GM21528 (cell line): ENCODE measurements around the gene ITPRIPL1.
"Not testable (repeated sequence)": the region's sequence is repeated elsewhere in the genome, so short reads cannot be mapped to it uniquely, and the experiment has no call there.

ENCODE experiments used
- ATAC-seq: cut with Tn5 transposase; IDR thresholded peaks from one replicate; pipeline ENCODE4 v1.9.1; 2021; ENCODE audit warnings: mild to moderate bottlenecking, moderate library complexity; ENCODE audit not compliant: unreplicated experiment, low FRiP score

Gene ITPRIPL1, protein sequence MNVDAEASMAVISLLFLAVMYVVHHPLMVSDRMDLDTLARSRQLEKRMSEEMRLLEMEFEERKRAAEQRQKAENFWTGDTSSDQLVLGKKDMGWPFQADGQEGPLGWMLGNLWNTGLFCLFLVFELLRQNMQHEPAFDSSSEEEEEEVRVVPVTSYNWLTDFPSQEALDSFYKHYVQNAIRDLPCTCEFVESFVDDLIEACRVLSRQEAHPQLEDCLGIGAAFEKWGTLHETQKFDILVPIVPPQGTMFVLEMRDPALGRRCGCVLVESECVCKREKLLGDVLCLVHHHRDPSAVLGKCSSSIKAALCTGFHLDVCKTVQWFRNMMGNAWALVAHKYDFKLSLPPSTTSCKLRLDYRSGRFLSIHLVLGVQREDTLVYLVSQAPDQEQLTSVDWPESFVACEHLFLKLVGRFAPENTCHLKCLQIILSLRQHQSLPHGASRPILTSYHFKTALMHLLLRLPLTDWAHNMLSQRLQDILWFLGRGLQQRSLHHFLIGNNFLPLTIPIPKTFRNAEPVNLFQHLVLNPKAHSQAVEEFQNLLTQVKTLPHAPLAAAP

DNA sequence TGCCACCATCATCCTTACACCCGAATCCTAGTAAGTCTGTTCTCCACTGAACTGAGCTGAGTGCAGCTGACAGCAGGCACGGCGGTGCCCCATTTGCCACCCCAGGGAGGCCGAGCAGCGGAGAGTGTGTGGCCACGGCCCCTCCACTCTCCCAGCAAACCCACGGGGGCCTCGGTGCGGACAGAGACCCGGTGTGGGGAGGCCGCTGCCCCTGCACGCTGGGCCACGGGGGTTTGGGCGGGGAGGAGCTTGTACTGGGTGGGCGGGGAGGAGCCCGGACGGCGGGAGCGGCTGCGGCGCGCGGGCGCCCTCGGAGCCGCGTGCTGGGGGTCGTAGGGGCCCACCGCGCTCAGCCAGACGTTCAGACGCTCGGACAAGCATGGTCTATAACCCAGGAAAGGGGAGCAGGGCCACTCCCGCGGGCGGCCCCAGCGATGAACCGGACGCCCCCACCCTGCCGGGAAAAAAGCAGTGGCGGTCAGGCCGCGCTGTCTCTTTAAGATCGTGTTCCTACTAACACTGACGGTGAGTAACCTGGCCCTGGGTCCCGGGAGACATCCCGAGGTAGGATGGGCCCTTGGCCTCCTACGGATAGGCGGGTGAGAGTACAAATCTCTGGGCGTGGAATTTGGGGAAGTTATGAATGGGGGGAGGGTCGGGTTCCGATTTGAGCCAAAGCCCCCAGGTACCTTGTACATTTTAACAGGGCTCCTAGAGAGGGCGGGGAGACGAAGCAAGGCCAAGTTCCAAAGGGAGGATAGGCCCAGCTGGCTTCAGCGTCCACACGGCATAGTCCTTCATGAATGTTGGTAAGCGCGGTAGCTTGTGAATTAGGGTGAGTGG lies at the start of gene ITPRIPL1:
ITPRIPL1 (plus strand) TSS at position 277 of the 843 bp plus-strand sequence; CDS start at position 800, 523 bp downstream.
- ATAC-seq = no peak

DNA sequence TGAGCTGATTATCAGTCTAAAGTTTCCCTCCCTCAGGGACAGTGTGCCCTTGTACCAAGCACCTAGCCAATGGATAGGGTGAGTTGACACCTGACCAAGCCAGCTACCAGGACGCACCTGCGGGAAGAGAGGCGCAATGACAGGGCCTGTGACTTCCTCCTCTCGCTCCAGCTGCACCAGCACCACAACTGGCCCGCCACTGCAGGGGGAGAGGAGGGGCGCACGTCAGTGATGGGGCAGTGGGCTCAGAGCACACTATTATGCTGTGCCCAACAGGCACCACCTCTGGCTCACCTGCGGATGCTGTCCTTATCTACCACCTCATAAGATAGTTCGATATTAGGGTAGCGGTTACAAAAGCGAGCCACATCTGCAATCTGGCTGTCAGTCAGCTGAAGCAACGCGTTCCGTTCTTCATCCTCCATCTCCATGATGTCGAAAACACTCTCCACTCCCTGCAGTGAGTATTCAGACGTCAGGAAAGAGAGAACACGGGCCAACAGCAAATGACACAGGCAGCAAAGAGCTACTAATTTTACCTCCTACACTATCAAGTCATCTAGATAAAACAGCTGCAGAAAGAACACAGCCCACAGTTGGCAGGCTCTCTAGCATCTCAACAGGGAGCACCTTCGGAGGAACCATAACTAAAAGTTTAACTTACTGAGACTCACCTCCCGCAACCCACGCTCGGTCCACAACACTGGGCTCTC lies 48.2 kb upstream of the ITPRIPL1 start:
- ATAC-seq = no peak

DNA sequence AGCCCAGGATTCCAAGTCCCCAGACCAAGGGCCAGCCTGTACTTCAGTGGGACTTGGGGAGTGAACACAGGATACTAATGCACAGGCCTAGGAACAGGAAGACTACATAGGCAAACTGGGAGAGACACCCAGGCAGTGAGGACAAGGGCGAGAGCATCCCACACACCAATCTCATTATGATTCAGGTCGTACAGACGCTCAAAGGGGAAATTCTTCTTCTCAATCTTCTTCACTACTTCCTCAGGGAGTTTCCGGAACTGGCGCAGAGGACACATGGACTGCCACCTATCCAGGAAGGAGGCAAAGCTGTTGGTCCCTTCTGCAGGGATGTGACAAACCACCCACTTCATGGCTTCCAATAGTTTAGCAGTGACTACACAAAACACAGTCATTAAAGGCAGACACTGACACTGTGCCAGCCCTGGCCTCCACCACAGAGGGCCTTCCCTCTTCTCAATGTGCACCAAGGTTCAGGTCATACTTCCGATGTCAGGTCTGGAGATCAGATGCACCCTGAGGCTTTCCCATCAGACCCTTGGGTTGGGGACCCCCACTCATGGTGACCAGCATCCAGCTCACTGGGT lies 37.8 kb upstream of the ITPRIPL1 start:
- ATAC-seq = no peak

DNA sequence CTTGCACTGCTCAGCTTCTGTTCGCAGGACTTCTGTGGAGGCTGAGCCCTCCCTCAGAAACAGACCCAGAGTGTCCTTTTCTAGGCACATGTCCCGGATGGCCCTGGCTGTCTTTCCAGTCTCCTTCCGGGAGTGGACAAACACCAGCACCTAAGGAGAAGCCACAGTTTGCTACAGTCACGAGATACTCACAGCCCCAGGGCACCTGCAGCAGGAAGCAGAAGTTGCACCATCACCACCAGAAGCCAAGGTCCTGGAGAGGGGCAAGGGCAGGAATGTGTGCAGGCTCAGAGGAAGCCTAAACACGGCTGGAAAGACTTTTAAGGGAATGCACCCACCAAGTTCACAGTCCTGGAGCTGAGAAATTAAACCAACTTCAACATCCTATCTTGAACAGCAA lies 33.4 kb upstream of the ITPRIPL1 start:
- ATAC-seq = no peak

DNA sequence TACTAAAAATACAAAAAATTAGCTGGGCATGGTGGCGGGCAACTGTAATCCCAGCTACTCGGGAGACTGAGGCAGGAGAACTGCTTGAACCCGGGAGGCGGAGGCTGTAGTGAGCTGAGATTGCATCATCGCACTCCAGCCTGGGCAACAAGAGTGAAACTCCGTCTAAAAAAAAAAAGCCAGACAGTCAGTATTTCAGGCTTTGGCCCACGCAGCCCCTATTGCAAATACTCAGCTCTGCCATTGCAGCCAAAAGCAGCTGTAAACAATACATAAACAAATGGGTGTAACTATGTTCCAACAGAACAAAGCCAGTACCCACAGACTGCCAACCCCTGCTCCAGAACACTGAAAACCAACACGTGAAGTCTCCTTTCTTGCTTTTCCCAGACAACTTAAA lies 30.8 kb upstream of the ITPRIPL1 start:
- not testable (repeated sequence) for ATAC-seq

DNA sequence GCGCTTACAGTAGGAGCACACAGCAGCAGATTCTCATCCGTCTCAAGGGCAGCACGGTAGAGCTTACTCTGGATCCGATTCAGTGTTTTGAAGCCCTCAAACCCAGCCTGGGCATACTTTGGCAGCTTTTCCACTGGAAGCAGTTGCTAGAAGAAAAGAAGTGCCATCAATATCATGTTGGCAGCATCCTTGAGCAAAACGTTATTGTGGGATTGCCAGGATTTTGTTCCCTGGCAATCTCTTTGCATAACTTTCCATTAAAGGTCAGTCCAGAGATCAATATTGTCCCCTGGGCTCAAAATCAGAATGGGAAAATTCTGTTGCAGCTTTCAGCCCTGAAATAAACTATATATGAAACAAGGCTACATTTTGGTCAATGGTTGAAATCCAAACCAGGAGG lies 28.2 kb upstream of the ITPRIPL1 start:
- ATAC-seq = no peak

DNA sequence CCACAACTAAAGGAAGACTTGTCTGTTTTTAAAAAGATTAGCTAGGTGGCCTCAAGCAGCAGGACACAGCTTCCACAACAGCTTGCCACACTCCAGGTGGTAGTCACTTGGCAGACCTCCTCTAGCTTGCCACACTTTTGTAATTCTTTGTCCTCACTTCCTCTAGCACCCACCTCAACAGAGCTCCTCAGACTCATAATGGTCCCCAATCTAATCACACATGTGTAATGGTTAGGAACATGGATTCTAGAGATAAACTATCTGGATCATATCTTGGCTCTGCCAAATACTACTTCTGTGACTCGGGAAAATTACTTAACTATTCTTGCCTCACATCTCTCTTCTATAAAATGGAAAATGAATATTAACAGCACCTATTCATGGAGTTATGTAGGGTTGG lies 23.3 kb upstream of the ITPRIPL1 start:
- no peak for ATAC-seq

DNA sequence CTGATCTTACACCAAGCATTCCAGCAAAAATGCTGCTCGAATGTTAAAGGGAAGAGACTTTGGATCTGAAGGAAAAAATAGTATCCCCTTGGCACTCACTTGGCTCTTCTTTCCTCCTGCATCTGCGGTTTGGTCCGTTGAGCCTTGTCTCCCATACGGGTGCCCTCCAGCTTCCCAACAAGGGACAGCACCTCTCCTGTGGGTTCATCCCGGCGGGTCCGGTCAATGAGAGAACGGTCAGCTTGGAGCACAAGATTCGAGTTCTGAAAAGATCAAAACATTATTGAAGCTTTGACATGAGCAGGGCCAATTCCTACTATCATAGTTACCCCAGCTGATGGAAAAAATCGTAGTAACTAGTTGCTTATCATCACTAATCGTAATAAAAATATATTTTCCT lies 20.5 kb upstream of the ITPRIPL1 start:
- ATAC-seq = no peak

DNA sequence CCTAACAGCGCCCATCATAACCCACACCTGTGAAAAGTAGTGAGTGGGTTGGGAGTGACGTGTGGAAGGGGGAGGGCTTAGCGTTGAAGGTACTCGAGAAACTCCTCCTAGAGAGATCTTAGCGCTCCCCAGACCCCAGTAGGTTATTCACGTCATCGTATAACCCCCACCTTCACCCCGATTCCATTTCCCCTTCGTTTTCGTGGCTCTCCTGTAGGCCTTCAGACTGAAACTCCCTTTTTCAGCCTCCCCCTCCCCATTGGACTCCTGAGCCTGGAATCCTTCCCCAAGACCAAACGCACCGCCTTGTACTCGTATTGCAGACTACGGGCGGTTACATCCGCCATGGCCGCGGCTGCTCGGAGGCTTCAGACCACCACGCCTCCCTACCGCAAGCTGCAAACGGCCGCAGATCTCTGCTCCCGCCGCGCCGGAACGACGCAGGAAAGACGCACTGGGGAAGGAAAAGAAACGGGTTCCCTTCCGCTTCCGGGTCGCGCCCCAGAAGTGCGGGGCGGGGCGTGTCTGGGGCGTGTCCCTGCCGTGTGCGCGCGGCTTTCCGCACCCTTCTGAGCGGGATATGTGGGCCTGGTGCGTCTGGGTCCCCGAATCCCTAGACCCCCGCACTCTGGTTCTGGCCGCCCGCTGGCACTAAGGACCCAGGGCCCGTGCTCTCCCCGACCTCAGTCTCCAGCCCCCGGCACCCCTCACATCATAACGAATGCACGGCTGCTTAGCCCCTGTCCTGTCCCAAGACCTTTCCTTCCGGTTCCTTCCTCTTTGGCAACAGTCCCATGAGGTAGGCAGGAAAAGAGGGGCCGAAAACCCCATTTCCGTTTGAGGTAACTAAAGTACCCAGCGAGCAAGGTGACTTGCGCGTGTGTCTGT lies 19.8 kb upstream of the ITPRIPL1 start, which contains the start of gene SNRNP200:
SNRNP200 (minus strand) TSS at position 456 of the 888 bp plus-strand sequence; CDS start at position 347, 109 bp downstream.
- peak; percentile 89 for ATAC-seq

DNA sequence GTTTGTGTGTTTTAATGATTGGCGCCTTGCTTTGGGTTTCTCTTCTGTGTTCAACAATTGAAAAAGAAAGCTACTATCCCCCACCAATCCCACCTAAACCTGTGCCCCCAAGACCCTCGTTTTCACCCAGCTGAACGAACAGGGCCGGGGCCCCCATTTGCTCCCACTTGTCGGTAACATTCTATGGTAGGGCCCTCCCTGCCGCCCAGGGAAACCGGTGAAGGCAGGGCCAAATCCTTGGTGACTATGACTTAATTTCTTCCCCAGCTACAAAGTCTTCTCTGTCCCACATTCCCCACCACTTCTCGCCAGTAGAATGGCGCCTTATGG lies 19.2 kb upstream of the ITPRIPL1 start:
- peak; percentile 11 for ATAC-seq

DNA sequence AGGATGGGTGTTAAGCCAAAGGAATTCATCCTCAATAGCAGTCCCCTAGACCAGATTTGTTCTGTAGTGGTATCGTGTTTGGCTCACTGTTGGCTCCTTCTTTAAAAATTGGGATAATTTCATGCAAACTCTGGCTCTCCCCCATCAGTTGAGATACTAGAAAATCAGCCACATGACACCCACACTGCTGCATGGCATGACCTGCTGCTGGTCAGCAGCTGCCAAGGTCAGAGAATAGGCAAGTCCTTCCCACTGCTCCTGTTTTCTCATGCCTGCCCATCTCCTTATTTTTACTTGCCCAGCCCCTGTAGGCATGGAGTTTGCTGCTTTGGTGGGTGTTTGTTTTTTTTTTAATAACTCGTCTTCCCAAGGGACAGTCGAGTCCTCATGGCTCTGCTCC lies 18.7 kb upstream of the ITPRIPL1 start:
- ATAC-seq = no peak

DNA sequence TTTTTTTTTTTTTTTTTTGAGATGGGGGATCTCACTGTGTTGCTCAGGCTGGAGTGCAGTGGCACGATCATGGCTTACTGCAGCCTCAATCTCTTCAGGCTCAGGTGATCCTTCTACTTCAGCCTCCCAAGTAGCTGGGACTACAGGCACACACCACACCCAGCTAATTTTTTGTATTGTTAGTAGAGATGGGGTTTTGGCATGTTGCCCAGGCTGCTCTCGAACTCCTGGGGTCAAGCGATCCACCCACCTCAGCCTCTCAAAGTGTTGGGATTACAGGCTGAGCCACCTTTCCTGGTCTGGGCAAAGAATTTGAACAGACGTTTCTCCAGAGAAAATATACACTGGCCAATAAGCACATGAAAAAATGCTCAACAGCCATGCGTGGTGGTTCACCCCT lies 16.9 kb upstream of the ITPRIPL1 start:
- ATAC-seq = no peak

DNA sequence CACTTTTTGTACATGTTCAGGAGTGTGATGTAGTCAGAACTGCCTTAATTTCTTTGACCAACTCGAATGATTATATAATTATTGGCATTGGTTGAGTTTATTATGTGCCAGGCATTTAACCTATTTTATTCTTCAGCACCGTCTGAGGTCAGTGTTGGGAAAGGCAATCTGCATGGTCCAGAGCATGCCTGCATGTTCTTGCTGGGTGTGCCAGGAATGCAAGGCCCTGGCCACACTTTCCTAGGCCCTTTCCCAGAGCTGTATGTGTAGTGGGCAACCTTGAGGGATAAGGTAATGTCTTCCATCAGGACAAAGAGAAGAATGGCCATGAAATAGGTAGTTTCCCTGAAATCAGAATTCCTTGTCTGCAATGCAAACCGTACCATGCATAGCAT lies 10.1 kb upstream of the ITPRIPL1 start:
- ATAC-seq = no peak

DNA sequence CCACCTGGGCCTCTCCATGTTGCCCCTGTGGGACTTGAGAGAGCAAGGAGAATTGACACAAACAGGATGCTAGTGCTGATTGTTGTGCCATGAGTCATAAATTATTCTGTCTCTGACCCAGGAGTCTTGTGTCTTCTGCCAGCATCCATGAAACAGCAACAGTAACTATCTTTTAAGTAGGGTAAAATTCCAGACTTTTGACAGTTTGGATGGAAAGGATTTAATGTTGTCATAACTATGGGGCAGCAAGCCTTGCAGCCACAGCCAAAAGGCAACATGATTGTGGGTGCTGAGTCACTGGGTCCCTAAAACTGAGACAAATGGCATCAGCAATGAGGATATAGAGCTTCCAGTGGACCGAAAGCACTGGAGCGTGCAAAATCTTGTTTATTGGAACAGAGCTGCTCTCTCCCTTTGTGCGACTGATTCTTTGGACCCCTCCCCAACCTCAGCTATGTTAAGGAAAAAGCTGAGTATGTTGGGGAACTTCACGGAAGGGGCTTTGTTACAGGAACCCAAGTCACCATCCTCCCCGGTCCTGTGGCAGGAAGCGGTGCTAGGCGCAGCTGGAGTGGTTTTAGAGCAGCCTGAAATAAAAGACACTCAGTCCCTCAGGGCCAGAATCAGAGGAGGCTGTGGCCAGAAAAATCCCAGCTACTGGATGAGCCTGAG lies 9.6 kb upstream of the ITPRIPL1 start:
- ATAC-seq = no peak

DNA sequence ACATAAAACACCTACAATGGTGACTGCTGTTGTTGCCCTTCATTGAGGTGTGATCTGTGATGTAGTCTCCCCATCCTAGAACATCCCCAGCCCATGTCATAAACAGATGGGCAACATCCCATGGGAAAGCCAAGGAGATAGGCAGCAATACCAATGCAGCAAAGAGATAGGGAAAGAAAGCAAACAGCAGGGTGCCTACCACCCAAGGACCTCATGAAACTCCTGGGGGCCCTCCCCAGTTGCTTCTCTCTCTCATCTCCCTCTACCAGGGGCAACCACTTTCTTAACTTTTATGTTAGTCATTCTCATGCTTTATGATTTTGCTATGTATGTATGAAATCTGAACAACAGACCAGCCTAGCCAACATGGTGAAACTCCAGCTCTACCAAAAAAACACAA lies 8.1 kb upstream of the ITPRIPL1 start:
- ATAC-seq = no peak

DNA sequence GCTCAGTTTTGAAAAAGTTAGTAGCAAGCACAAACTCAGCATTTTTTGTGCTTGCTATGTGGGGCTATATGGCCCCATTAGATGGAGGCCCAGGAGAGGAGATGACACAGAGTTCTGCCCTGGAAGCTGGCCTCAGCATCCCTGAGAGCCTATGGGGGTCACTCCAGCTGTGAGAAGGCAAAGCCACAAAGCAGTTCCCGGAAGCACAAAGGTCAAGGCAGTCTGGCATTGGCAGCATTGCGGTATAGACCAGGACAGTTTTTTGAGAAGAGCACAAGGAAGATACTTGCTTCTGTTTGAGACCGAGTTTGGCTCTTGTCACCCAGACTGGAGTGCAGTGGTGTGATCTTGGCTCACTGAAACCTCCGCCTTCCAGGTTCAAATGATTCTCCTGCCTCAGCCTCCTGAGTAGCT lies 7.5 kb upstream of the ITPRIPL1 start:
- ATAC-seq = no peak

DNA sequence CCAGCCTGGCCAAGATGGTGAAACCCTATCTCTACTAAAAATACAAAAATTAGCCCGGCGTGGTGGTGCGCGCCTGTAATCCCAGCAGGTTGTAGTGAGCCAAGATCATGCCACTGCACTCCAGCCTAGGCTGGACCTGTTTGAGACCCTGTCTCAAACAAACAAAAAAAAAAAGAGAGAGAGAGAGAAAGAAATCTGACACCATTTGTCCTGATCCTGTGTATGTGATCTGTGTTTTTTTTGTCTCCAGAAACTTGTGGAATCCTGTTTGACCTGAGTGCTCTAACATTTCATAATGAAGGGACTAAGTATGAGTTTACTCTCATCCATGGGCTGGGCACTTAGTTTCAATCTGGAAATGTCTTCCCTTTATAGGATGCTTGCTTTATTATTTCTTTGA lies 6.4 kb upstream of the ITPRIPL1 start:
- no peak for ATAC-seq

DNA sequence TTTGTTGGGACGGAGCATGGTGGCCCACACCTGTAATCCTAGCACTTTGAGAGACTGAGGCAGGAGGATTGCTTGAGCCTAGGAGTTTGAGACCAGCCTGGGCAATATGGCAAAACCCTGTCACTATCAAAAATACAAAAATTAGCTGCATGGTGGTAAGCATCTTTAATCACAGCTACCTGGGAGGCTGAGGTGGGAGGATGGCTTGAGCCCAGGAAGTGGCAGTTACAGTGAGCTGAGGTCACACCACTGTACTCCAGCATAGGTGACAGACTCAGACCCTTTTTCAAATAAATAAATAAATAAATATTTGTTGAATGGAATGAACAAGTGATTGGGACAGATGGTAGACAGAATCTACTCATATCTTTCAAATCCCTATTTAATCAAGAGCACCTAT lies 5.7 kb upstream of the ITPRIPL1 start:
- ATAC-seq = no peak

DNA sequence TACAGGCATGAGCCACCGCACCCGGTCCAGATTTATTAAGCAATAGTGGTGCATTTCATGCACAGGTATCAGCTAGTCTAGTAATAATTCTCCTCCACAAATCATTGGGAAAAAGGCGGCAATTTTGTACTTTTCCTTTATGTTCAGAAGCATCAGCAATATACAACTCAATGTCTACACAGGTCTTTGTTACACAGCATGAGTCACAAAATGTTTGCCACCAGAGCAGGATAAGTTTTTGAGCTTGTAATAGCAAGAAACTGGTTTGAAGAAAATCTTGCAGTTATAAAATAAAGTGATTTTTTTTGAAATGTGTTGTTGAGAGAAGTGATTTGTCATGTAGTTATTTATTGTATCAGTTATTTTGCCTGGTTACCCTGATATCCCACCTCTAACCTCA lies 4.8 kb upstream of the ITPRIPL1 start:
- no peak for ATAC-seq
